Measurements from ENCODE around the gene LRRFIP1.

Gene LRRFIP1

GRCh38 chr2:237693291-237693994 lies 66.1 kb downstream of the LRRFIP1 start:
- Histone ChIP-seq H3K4me1 (peaks cover 52% of the 10 kb centered on the region), H3K27ac (peak overlapping the region; percentile 74), H3K27me3 (ENCODE audit: control insufficient read depth, insufficient read depth, low read length) (no peaks in the 10 kb centered on the region), H3K9ac (no peak overlapping the region), H3K9me3 (ENCODE audit: control insufficient read depth, low read length) (no peaks in the 10 kb centered on the region), H3K4me2 (ENCODE audit: low read length) (peak overlapping the region; percentile 94), H2AFZ (no peak overlapping the region), H3K79me2 (peaks cover 23% of the 10 kb centered on the region), H3K4me3 (ENCODE audit: low read depth, low read length) (peak overlapping the region; percentile 85), H3K36me3 (ENCODE audit: control insufficient read depth, insufficient read depth, low read length) (no peaks in the 10 kb centered on the region)
- no peak for TF ChIP-seq CTCF (IDR thresholded peaks at IDR 0.05)

GRCh38 chr2:237694415-237695194 lies 67.2 kb downstream of the LRRFIP1 start:
- Histone ChIP-seq H3K4me2 (ENCODE audit: low read length) (peak overlapping the region; percentile 94), H3K9ac (no peak overlapping the region), H3K79me2 (peaks cover 23% of the 10 kb centered on the region), H3K27me3 (ENCODE audit: control insufficient read depth, insufficient read depth, low read length) (no peaks in the 10 kb centered on the region), H3K9me3 (ENCODE audit: control insufficient read depth, low read length) (no peaks in the 10 kb centered on the region), H3K4me1 (peaks cover 48% of the 10 kb centered on the region), H3K4me3 (ENCODE audit: low read depth, low read length) (peak overlapping the region; percentile 85), H3K27ac (peak overlapping the region; percentile 74), H2AFZ (no peak overlapping the region), H3K36me3 (ENCODE audit: control insufficient read depth, insufficient read depth, low read length) (no peaks in the 10 kb centered on the region)
- TF ChIP-seq CTCF (IDR thresholded peaks at IDR 0.05), result no peak

GRCh38 chr2:237695201-237695780 lies 67.9 kb downstream of the LRRFIP1 start:
- Histone ChIP-seq H3K4me1 (peaks cover 42% of the 10 kb centered on the region), H3K4me2 (ENCODE audit: low read length) (peak overlapping the region; percentile 94), H2AFZ (no peak overlapping the region), H3K4me3 (ENCODE audit: low read depth, low read length) (peak overlapping the region; percentile 85), H3K9me3 (ENCODE audit: control insufficient read depth, low read length) (no peaks in the 10 kb centered on the region), H3K27me3 (ENCODE audit: control insufficient read depth, insufficient read depth, low read length) (no peaks in the 10 kb centered on the region), H3K9ac (no peak overlapping the region), H3K36me3 (ENCODE audit: control insufficient read depth, insufficient read depth, low read length) (no peaks in the 10 kb centered on the region), H3K27ac (peak overlapping the region; percentile 74), H3K79me2 (peaks cover 30% of the 10 kb centered on the region)
- TF ChIP-seq CTCF (IDR thresholded peaks at IDR 0.05), result no peak

GRCh38 chr2:237696461-237696860 lies 69.1 kb downstream of the LRRFIP1 start:
- no peak overlapping the region for H3K9ac ChIP-seq
- peak overlapping the region; percentile 5 for H3K4me2 ChIP-seq (ENCODE audit: low read length)
- H3K27me3 ChIP-seq (ENCODE audit: control insufficient read depth, insufficient read depth, low read length), result no peaks in the 10 kb centered on the region
- TF ChIP-seq CTCF (IDR thresholded peaks at IDR 0.05), result no peak
- peak overlapping the region; percentile 74 for H3K27ac ChIP-seq
- H3K4me1 ChIP-seq, result peaks cover 38% of the 10 kb centered on the region
- no peaks in the 10 kb centered on the region for H3K9me3 ChIP-seq (ENCODE audit: control insufficient read depth, low read length)
- peak overlapping the region; percentile 85 for H3K4me3 ChIP-seq (ENCODE audit: low read depth, low read length)
- H2AFZ ChIP-seq, result no peak overlapping the region
- H3K79me2 ChIP-seq, result peaks cover 41% of the 10 kb centered on the region
- H3K36me3 ChIP-seq (ENCODE audit: control insufficient read depth, insufficient read depth, low read length), result no peaks in the 10 kb centered on the region

Data from parathyroid adenoma (tissue), 2 donors.